BLaER1 (cell line): Measurements from ENCODE around the gene UBQLN4.

Experiments used
- H3K27ac ChIP-seq: shearing (Covaris generic); formaldehyde crosslinking; 2 replicates; pipeline ENCODE4 v1.8.1; 2022
- H3K27me3 ChIP-seq: shearing (Covaris generic); formaldehyde crosslinking; 2 replicates; pipeline ENCODE4 v1.8.1; 2022
- H3K36me3 ChIP-seq: shearing (Covaris generic); formaldehyde crosslinking; 2 replicates; pipeline ENCODE4 v1.8.1; 2022
- H3K4me1 ChIP-seq: shearing (Covaris generic); formaldehyde crosslinking; 2 replicates; pipeline ENCODE4 v1.8.1; 2022
- H3K4me2 ChIP-seq: shearing (Covaris generic); formaldehyde crosslinking; 2 replicates; pipeline ENCODE4 v1.8.1; 2022
- H3K4me3 ChIP-seq: shearing (Covaris generic); formaldehyde crosslinking; 2 replicates; pipeline ENCODE4 v1.8.1; 2022
- H3K9ac ChIP-seq: shearing (Covaris generic); formaldehyde crosslinking; 2 replicates; pipeline ENCODE4 v1.8.1; 2022
- H3K9me3 ChIP-seq: shearing (Covaris generic); formaldehyde crosslinking; 2 replicates; pipeline ENCODE4 v1.8.1; 2022
- H4K20me1 ChIP-seq: shearing (Covaris generic); formaldehyde crosslinking; 2 replicates; pipeline ENCODE4 v1.8.1; 2022
- Cebpa-rat ChIP-seq: shearing (Covaris generic); IDR thresholded peaks from 2 replicates; pipeline ENCODE4 v1.8.1; 2022

UBQLN4 gene

DNA sequence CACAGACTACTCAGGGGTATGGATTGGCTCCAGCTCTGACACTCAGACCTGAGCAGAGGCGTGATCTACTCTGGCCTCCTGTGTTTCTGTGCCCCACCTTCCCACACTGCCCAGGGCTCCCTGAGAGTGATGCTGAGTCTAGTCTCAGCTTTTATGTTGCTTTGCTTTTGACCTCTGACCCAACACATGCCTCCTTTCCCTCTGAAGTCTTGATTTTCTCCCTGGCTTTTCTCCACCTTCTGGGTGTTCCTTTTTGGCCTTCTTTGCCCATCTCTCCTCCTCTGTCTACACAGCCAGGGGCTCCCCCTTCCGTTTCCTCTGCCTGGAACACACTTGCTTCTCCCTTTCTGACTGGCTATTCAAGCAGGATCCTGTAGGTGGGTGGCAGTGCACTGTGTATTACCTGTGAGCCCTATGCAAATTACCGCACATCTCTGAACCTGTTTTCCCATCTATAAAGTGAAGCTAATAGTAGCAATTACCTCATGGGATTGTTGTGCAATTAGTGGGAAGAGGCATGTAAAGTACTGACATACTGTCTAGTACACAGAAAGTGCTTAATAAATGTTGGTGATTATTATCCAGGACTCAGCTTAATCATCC is 42.4 kb upstream of the UBQLN4 start:
- H4K20me1 ChIP-seq = peaks cover 84% of the 10 kb centered on the region
- peak overlapping the region; percentile 77 for H3K4me2 ChIP-seq
- no peak overlapping the region for H3K4me3 ChIP-seq
- H3K9ac ChIP-seq = no peak overlapping the region
- H3K36me3 ChIP-seq = no peaks in the 10 kb centered on the region
- H3K27me3 ChIP-seq = peaks cover 10% of the 10 kb centered on the region; the same call in 1 of the 2 replicates
- peaks cover 30% of the 10 kb centered on the region for H3K4me1 ChIP-seq
- 0 out of 2 replicates have a peak, but pooled peaks have one; percentile 28 for TF ChIP-seq Cebpa-rat
- H3K27ac ChIP-seq = no peak overlapping the region
- no peaks in the 10 kb centered on the region for H3K9me3 ChIP-seq

DNA sequence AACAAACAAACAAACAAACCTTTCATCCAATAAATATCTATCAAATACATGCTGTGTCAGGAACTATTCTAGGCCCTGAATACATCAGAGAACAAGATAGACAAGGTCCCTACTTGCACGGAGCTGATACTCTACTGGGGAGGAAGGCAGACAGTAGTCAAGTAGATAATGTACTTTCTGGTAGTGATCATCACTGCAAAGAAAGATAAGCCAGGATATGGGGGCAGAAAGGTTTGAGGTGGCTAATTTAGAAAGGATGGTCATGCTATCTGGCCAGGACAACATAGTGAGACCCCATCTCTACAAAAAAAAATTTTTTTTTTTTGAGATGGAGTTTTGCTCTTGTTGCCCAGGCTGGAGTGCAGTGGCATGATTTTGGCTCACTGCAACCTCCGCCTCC is 38.0 kb upstream of the UBQLN4 start:
- H3K4me2 ChIP-seq = no peak overlapping the region
- H4K20me1 ChIP-seq = peaks cover 63% of the 10 kb centered on the region
- no peaks in the 10 kb centered on the region for H3K9me3 ChIP-seq
- H3K4me3 ChIP-seq = no peak overlapping the region
- peaks cover 45% of the 10 kb centered on the region for H3K4me1 ChIP-seq
- no peak overlapping the region for H3K9ac ChIP-seq
- H3K27me3 ChIP-seq = no peaks in the 10 kb centered on the region
- H3K36me3 ChIP-seq = no peaks in the 10 kb centered on the region
- TF ChIP-seq Cebpa-rat = no peak
- no peak overlapping the region for H3K27ac ChIP-seq

DNA sequence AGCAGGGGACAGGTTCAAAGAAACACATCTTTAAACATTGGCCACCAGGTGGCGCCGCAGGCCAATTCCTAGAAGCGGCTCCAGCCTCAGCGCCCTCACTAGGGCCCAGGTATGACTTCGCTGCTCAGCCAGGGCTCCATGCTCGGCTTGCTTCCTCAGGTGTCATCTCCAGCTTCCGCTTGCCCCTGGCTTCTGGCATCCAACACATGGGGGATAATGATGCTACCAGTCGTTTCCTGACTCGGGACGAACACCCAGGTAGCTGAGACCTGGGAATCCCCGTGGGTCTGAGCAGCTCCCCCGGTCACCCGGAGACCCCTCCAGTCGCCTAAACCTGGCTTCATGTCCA is 37.2 kb upstream of the UBQLN4 start:
- Histone ChIP-seq H3K9ac (no peak overlapping the region), H3K4me2 (peak overlapping the region; percentile 92)
- no peak for TF ChIP-seq Cebpa-rat

DNA sequence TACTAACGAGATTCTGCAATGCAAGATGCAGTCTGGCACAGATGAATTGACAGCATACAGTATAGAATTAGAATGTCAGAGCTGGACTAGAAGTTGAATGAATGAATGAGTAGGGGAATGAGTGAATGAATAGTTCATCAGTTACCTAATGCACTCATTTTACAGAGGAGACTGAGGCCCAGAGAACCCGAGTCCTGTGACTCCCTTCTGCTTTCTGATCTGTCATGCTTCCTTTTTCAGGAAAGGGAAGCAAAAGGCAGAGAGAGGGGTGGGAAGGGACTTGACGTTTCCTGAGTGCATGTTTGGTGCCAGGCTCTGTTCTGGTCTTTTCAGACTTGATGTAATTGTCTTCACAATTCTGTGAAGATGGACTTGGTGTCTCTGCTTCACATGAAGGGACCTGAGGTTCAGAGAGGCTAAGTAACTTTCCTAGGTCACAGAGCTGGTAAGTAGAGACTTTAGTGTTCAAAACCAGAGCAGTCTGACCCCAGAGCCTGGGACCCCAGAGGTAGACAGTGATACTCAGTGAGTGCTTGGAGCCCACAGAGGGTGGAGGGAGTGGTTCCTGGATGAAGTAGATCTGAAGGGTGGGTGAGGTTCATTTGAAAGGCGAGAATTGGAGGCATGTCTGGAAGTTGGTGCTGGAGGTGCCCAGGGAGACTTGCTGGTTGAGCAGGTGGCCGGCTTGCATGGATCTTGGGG is 36.7 kb upstream of the UBQLN4 start:
- no peak for TF ChIP-seq Cebpa-rat
- Histone ChIP-seq H3K9me3 (no peaks in the 10 kb centered on the region), H3K27me3 (no peaks in the 10 kb centered on the region), H3K9ac (peak overlapping the region; percentile 57; the same call in 1 of the 2 replicates), H3K4me1 (peaks cover 41% of the 10 kb centered on the region), H3K36me3 (no peaks in the 10 kb centered on the region), H3K4me2 (peak overlapping the region; percentile 92), H3K4me3 (no peak overlapping the region; the same call in 1 of the 2 replicates), H4K20me1 (peaks cover 53% of the 10 kb centered on the region), H3K27ac (0 out of 2 replicates have a peak overlapping the region, but pooled peaks have one; percentile 46)

More for the DNA sequence above, 37.2 kb upstream of the UBQLN4 start:
- Histone ChIP-seq H3K27me3 (no peaks in the 10 kb centered on the region), H3K36me3 (no peaks in the 10 kb centered on the region), H3K4me3 (no peak overlapping the region), H3K9me3 (no peaks in the 10 kb centered on the region), H4K20me1 (peaks cover 58% of the 10 kb centered on the region), H3K27ac (no peak overlapping the region), H3K4me1 (peaks cover 45% of the 10 kb centered on the region)

DNA sequence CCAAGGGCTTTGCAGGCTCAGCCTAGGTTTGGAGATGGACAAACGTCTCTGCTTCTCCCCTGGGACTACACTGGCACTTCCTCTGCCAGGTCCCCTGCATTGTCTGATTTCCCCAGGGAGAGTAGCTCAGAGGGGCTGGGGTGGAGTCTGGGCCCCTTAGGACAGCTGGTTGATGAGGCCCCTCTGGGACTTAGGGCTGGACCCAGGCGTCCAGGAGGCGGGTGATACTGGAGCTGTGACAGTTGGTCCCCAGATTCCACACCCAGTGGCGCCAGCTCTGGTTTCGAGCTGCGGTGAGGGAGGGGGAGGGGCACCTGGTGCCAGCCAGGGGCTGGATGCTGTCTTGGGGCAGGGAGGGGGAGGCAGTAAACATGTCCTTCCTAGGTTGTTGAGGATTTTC is 36.1 kb upstream of the UBQLN4 start:
- Histone ChIP-seq H3K9ac (peak overlapping the region; percentile 57; the same call in 1 of the 2 replicates), H4K20me1 (peaks cover 52% of the 10 kb centered on the region), H3K36me3 (no peaks in the 10 kb centered on the region), H3K27ac (peak overlapping the region; percentile 46; the same call in 1 of the 2 replicates), H3K27me3 (no peaks in the 10 kb centered on the region), H3K9me3 (no peaks in the 10 kb centered on the region), H3K4me1 (peaks cover 46% of the 10 kb centered on the region), H3K4me3 (no peak overlapping the region), H3K4me2 (peak overlapping the region; percentile 92)
- no peak for TF ChIP-seq Cebpa-rat

DNA sequence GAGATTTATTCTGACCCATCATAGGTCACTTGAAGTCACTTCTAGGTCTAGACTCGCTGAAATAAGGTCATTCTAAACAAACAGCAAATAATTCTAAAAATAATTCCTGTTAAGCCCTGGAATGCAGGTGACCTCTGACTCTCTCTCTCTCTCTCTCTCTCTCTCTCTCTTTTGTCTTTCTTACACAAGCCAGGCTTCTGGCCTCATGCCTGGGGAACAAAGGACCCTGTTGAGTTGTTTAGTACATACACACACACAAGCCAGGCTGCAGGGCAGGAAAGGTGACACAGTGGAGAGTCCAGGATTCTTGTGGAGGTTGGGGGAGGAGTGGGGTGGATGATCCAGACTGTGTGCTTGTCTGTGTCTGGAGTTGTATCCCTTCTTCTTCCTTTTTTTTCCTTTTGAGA is 32.7 kb upstream of the UBQLN4 start:
- Histone ChIP-seq H3K27me3 (no peaks in the 10 kb centered on the region), H3K9ac (no peak overlapping the region), H3K9me3 (no peaks in the 10 kb centered on the region), H3K27ac (no peak overlapping the region), H3K4me3 (no peak overlapping the region), H3K4me2 (no peak overlapping the region), H3K36me3 (no peaks in the 10 kb centered on the region), H3K4me1 (peaks cover 64% of the 10 kb centered on the region), H4K20me1 (peaks cover 35% of the 10 kb centered on the region)
- TF ChIP-seq Cebpa-rat = no peak

DNA sequence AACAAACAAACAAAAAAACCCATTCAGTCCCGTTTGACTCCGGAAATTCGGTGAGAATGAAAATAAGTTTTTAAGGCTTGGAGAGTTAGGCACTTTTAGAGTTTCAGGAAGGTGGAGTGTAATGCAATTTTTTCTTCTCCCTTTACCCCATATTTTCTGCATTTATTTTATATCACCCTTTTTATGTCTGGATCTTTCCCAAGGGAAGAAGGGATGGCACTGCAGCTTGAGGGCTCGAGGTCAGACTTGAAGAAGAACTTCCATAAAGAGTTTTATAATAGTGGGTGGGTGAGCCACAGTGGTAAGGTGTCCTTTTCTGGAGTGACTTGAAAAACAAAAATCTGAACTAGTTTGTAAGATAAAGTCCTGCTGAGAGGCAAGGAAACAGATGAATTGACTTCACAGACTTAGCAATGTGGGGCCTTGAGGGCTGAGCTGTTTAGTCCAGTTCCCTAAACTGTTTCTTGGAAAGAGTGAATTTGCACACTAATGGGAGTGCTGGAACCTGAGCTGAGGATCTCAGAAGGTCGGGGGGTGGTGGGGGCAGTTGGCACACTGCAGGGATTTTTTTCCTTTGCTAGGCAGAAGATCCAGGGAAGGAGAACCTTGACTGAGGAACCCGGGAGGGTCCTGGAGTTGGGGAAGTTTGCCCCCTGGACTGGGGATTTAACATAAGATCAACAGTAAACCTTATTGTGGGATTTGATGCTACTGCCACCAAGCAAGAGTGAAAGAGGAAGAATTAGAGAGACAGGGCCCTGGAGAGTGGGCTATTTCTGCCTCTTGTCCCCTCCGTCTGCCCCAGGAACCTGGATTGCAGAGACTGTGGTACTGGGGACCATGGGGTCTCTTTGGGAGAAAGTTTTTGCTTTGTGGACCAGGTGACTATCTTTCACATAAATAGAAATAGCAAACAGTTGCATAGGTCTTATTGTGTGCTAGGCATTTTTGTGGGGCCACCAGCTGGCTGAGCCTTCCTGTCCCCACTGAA is 30.5 kb upstream of the UBQLN4 start:
- H3K4me3 ChIP-seq = peak overlapping the region; percentile 88; the same call in 1 of the 2 replicates
- H3K4me2 ChIP-seq = peak overlapping the region; percentile 90
- TF ChIP-seq Cebpa-rat = no peak

DNA sequence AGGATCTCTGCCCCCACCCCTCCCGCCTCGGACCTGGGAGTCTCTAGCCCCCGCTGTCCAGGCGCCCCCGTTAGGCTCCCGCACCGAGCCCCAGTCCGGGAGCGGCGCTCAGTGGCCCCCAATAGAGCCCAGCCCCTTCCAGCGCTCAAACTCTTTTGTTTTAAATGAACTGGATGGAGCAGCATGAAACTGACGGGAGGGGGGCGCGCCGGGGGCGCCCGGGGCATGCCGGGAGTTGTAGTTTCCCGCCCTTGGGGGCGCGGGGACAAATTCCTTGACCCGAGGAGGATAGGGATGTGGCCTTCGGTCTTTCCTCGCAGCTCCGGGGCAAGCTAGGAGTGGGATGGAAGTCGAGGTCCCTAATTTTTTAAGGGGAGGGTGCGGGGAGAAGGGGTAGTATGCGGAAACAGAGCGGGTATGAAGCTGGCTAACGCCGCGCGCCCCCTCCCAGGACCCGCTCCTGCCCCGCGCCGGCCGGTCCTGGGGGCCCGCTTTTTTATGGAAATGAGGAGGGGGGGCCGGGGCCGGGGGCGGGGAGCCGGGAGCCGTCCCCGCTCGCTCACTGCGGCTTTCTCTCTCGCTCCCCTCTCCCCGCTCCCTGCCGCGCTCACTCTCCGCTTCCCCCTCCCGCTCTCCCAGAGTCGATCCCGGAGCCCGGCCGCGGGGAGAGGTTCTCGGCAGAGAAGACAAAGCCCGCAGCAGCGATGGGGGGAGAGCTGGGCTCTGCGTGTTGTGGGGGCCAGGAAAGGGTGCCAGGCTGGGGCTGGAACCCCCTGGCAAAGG is 28.9 kb upstream of the UBQLN4 start, which contains the start of gene MEX3A:
Gene MEX3A (minus strand): TSS at position 157 of the 783 bp plus-strand sequence. CDS start 467 bp downstream, outside the sequence.
- H3K36me3 ChIP-seq = peaks cover 2% of the 10 kb centered on the region
- H3K4me2 ChIP-seq = peak within 1 kb of the TSS; percentile 90
- peak within 1 kb of the TSS; percentile 87 for H3K27ac ChIP-seq
- H3K4me3 ChIP-seq = peak within 1 kb of the TSS; percentile 88
- H3K9me3 ChIP-seq = no peaks in the 10 kb centered on the region
- H3K27me3 ChIP-seq = no peaks in the 10 kb centered on the region
- H4K20me1 ChIP-seq = peaks cover 52% of the 10 kb centered on the region
- TF ChIP-seq Cebpa-rat = no peak
- peak within 1 kb of the TSS; percentile 91 for H3K9ac ChIP-seq
- H3K4me1 ChIP-seq = peaks cover 77% of the 10 kb centered on the region

More for the DNA sequence above, 30.5 kb upstream of the UBQLN4 start:
- peak overlapping the region; percentile 91 for H3K9ac ChIP-seq
- H3K27ac ChIP-seq = no peak overlapping the region
- no peaks in the 10 kb centered on the region for H3K36me3 ChIP-seq
- no peaks in the 10 kb centered on the region for H3K27me3 ChIP-seq
- no peaks in the 10 kb centered on the region for H3K9me3 ChIP-seq
- peaks cover 36% of the 10 kb centered on the region for H4K20me1 ChIP-seq
- peaks cover 65% of the 10 kb centered on the region for H3K4me1 ChIP-seq

DNA sequence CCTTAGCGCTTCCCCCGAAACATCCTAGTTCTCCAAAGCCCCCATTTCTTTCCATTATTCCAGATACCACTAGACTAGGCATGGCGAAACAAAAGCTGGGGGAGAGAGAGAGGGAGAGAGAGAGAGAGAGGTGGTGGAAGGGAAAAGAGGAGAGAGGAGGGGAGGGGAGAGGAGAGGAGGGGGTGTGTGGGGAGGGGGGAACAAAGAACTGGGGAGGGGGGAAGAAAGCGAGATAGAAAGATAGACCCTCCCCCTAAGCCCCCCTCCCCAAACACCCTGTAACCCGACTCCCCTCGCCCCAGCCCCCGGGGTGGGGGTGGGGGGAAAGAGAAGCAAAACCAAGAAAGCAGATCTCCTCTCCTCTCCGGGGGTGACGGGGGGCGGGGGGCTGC is 28.3 kb upstream of the UBQLN4 start:
- peaks cover 58% of the 10 kb centered on the region for H4K20me1 ChIP-seq

More for the DNA sequence above, 28.3 kb upstream of the UBQLN4 start:
- no peaks in the 10 kb centered on the region for H3K27me3 ChIP-seq
- peak overlapping the region; percentile 91 for H3K9ac ChIP-seq
- H3K4me1 ChIP-seq = peaks cover 77% of the 10 kb centered on the region
- peak overlapping the region; percentile 90 for H3K4me2 ChIP-seq
- peak overlapping the region; percentile 88 for H3K4me3 ChIP-seq
- TF ChIP-seq Cebpa-rat = no peak
- no peaks in the 10 kb centered on the region for H3K9me3 ChIP-seq
- H3K36me3 ChIP-seq = peaks cover 8% of the 10 kb centered on the region
- peak overlapping the region; percentile 87 for H3K27ac ChIP-seq
